GM10248 (cell line): ENCODE results near the gene NPPA.

Experiments used
- CTCF ChIA-PET: fragments of 300-600 bp; sonication (Branson Sonifier 250); formaldehyde crosslinking; extraction: SDS; loops from one replicate; lab custom pipeline; 2021; ENCODE audit warnings: antibody characterized with exemption; lab: Yijun Ruan, JAX
- POLR2A ChIA-PET: fragments of 350-650 bp; sonication (Branson Sonifier 250); formaldehyde crosslinking; extraction: SDS; loops from one replicate; lab custom pipeline; 2020; ENCODE audit warnings: antibody characterized with exemption; lab: Yijun Ruan, JAX
- DNase-seq: peaks from one replicate; pipeline ENCODE4 v3.0.0; 2012; ENCODE audit errors: extremely low spot score
- TF ChIP-seq, protein P1 (sequence below): IDR thresholded peaks from 2 replicates; pipeline ENCODE4 v1.5.1; 2012; ENCODE audit warnings: mild to moderate bottlenecking, low read depth; ENCODE audit errors: extremely low read depth, missing control alignments, control extremely low read depth

NPPA gene

GRCh38 chr1:11887666-11888007, 40.1 kb upstream of the NPPA start:
- no peak for DNase-seq
- ChIA-PET POLR2A (no interaction called here), CTCF (interaction anchor here (1.4 kb wide), 1 partner anchor 8 kb away, joined by 3 read pairs; no protein-coding TSS in a partner anchor)
- TF ChIP-seq, protein P1, sequence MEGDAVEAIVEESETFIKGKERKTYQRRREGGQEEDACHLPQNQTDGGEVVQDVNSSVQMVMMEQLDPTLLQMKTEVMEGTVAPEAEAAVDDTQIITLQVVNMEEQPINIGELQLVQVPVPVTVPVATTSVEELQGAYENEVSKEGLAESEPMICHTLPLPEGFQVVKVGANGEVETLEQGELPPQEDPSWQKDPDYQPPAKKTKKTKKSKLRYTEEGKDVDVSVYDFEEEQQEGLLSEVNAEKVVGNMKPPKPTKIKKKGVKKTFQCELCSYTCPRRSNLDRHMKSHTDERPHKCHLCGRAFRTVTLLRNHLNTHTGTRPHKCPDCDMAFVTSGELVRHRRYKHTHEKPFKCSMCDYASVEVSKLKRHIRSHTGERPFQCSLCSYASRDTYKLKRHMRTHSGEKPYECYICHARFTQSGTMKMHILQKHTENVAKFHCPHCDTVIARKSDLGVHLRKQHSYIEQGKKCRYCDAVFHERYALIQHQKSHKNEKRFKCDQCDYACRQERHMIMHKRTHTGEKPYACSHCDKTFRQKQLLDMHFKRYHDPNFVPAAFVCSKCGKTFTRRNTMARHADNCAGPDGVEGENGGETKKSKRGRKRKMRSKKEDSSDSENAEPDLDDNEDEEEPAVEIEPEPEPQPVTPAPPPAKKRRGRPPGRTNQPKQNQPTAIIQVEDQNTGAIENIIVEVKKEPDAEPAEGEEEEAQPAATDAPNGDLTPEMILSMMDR: no peak

- ChIA-PET CTCF (interaction anchor here (1.4 kb wide), 1 partner anchor 9 kb away, joined by 3 read pairs; no protein-coding TSS in a partner anchor), POLR2A (interaction anchor here (1.2 kb wide), 1 partner anchor 22 kb away, joined by 4 read pairs; no protein-coding TSS in a partner anchor)
- DNase-seq: no peak
- TF ChIP-seq, protein P1: no peak
Measured at GRCh38 chr1:11886986-11887665, 39.5 kb upstream of the NPPA start.

DNA sequence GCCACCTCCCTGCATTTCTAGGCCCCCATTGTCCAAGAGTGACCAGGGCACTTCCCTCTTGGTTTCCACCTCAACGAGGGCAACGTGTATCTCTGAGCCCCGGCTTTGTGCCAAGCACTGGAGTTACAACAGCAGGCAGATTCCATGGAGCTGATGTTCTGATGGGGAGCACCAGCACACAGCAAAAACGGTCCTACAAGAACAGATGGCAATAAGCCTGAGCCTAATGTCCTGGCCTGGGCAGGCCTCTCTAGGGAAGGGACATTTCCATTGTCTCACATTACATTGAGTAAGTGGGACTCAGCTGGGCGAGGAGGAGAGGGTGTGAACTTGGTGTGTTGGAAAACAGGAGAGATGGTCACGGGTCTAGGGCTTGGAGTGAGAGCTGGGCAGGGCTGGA, 38.3 kb upstream of the NPPA start:
- ChIA-PET POLR2A (interaction anchor here (1.2 kb wide), 1 partner anchor 24 kb away, joined by 4 read pairs; no protein-coding TSS in a partner anchor), CTCF (no interaction called here)
- DNase-seq: no peak
- TF ChIP-seq, protein P1: no peak

DNA sequence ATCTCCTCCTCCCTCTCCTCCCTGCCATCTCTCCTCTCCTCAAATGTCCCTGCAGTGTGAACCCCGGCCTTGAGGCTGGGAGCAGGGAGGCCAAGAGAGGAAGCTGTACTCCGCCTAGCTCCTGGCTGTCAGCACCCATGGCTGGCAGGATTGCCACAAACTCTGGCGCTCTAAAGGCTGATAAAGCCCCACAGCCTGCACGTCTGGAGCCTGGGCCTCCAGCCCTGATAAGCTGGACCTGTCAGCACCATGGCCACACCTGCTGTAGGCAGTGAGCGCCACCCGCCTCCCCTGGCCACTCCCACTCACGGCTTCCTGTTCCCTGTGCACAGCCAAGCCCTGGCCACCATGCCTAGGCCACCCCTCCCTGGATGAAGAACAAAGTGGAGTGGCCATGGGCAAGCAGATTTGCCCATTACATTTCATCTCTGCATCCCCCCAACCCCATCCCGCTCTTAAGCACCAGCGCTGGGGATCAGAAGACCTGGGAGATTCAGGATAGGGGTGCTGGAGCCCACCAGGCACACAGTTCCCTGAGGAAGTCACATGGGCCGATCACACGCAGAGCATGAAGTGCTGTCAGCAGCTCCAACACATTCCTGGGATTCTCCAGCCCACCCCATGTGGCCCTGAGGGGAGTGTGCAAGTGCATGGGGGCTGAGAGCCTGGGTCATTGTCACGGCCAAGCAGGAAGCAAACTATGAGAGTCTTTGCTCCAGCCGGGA, 35.4 kb upstream of the NPPA start:
- ChIA-PET CTCF (no interaction called here), POLR2A (no interaction called here)
- no peak for DNase-seq
- TF ChIP-seq, protein P1: no peak

DNA sequence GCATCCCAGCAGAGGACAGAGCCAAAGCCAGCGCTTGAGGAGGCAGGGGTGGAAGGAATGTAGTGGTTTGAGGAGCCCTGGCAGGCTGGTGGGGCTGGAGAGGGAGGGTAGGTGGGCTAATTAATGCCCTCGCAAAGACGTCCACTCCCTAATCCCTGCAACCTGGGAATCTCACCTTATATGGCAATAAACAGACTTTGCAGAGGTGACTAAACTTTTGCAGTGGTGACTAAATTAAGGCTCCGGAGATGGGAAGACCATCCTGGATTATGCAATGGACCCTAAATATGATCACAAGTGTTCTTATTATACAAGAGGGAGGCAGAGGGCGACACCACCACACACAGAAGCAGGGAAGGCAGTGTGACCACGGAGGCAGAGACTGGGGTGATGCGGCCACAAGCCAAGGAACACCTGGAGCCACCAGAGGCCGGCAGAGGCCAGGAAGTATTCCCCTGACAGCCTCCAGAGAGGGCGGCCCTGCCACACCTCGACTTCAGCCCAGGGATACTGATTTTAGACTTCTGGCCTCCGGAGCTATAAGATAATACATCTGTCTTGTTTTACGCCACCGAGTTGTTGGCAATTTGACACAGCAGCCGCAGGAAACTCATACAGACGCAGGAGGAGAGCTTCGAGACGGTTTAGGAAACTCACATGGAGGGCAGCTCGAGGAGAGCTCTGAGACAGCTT, 34.3 kb upstream of the NPPA start:
- CTCF ChIA-PET: no interaction called here
- DNase-seq: no peak
- TF ChIP-seq, protein P1: no peak
- POLR2A ChIA-PET: interaction anchor here (0.5 kb wide), 1 partner anchor 28 kb away, joined by 3 read pairs; no protein-coding TSS in a partner anchor
